GM06990 (cell line): ENCODE measurements around the gene OR10J1.

Experiments used
- DNase-seq: peaks from one replicate; pipeline ENCODE4 v3.0.0-alpha.2; 2011; ENCODE audit not compliant: insufficient read length; ENCODE audit errors: extremely low read depth
- H3K27me3 ChIP-seq: replicated peaks from 2 replicates; pipeline ENCODE4 v1.6.0; 2011; ENCODE audit warnings: low read length; ENCODE audit not compliant: control insufficient read depth, insufficient read depth
- H3K36me3 ChIP-seq: 2 replicates; pipeline ENCODE4 v1.5.1; 2011; ENCODE audit warnings: low read length; ENCODE audit not compliant: control insufficient read depth, insufficient read depth
- H3K4me3 ChIP-seq: replicated peaks from 2 replicates; pipeline ENCODE4 v1.5.1; 2011; ENCODE audit warnings: low read depth, mild to moderate bottlenecking, control low read depth, low read length
- TF ChIP-seq, protein P1 (sequence below): IDR thresholded peaks from 2 replicates; pipeline ENCODE4 v1.5.1; 2011; ENCODE audit warnings: low read length, control low read depth, mild to moderate bottlenecking, inconsistent platforms; ENCODE audit not compliant: insufficient read depth, poor library complexity, severe bottlenecking

The OR10J1 gene, protein sequence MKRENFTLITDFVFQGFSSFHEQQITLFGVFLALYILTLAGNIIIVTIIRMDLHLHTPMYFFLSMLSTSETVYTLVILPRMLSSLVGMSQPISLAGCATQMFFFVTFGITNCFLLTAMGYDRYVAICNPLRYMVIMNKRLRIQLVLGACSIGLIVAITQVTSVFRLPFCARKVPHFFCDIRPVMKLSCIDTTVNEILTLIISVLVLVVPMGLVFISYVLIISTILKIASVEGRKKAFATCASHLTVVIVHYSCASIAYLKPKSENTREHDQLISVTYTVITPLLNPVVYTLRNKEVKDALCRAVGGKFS

DNA sequence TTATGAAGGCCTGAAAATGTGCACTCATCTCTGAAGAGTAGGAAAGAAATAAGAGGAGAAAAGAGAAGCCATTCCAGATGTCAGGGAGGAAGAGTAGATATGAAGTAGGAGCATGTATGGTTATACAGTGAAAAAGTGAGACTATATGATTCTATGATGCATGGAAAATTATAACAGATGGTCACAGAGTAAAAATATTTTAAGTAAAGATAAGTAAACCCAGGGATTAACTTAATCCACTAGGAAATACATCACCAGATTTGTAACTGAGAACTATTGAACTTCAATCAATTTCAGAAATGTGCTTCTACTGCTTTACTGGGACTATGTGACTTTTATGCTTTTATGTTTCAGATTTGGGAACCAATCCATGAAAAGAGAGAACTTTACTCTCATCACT lies at the start of gene OR10J1:
Gene OR10J1, plus strand, starts transcription at position 301 of the 400 bp plus-strand sequence. Its CDS starts 70 bp downstream, at position 371.
- TF ChIP-seq, protein P1, sequence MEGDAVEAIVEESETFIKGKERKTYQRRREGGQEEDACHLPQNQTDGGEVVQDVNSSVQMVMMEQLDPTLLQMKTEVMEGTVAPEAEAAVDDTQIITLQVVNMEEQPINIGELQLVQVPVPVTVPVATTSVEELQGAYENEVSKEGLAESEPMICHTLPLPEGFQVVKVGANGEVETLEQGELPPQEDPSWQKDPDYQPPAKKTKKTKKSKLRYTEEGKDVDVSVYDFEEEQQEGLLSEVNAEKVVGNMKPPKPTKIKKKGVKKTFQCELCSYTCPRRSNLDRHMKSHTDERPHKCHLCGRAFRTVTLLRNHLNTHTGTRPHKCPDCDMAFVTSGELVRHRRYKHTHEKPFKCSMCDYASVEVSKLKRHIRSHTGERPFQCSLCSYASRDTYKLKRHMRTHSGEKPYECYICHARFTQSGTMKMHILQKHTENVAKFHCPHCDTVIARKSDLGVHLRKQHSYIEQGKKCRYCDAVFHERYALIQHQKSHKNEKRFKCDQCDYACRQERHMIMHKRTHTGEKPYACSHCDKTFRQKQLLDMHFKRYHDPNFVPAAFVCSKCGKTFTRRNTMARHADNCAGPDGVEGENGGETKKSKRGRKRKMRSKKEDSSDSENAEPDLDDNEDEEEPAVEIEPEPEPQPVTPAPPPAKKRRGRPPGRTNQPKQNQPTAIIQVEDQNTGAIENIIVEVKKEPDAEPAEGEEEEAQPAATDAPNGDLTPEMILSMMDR, result no peak
- H3K36me3 ChIP-seq, result no peaks in the 10 kb centered on the region
- no peak for DNase-seq
- H3K27me3 ChIP-seq, result no peaks in the 10 kb centered on the region; the same call in 1 of the 2 replicates
- no peak within 1 kb of the TSS for H3K4me3 ChIP-seq

DNA sequence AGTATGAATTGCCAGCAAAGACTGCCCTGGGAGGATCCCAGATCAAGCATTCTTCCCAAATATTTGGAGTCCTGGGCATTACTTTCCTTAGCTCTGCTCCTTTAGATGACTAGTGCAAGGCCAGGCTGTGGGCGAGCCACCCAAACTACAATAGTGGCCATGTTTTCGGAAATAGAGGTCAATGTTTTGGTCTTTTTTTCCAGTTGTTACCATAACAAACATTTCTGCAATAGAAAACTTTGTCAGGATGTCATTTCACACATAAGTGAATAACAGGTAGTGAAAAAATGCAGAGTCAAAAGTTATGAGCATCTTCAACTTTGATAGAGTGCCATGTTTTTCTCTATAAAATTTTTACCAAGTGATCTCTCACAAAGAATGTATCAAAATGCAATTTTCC lies 32.7 kb upstream of the OR10J1 start:
- H3K4me3 ChIP-seq, result no peak overlapping the region
- TF ChIP-seq, protein P1, result no peak
- DNase-seq, result no peak
- H3K36me3 ChIP-seq, result no peaks in the 10 kb centered on the region
- H3K27me3 ChIP-seq, result no peaks in the 10 kb centered on the region

DNA sequence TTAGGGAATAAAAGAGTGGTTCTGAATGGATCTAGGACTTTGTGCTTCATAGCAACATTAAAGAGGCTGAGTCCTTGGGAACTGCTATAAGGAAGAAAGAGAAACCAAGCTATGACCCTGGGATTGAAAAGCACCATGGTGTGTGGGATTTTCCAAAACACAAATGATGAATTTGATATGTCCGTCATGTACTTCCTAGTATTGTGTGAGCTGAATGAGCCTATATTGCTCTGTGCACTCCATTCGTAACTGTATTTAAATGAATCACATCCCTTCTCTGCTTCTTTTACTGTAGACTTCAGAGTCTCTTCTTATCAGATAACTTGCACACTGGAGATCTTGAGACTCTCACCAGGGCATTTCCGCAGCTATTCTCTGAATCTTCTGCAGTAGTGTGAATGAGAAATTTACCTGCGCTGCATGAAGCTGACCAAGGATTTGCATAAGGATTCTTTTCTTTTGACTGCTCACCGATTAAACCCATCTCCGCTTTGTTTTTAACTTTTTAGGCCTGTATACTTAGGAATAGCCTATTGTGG lies 30.6 kb upstream of the OR10J1 start:
- no peaks in the 10 kb centered on the region for H3K36me3 ChIP-seq
- DNase-seq, result no peak
- H3K4me3 ChIP-seq, result no peak overlapping the region
- TF ChIP-seq, protein P1, result no peak
- H3K27me3 ChIP-seq, result no peaks in the 10 kb centered on the region

DNA sequence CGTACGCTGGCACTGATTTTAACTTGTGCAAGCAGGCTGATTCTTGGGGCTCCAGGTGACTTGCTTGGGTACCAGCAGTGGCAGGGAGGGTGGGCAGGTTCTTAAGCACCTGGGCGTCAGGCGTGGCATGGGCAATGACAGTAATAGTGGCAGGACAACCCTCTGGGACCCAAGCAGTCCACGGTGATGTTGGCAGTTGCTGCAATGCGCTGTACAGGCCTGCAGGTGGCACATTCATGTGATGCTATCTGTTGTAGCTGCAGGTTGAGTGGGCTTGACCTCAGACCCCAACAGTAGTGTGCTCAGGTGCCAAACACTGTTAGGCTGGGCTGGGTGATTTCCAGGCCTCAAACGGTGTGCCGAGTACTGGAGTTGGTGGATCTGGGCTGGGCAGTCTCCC lies 17.7 kb upstream of the OR10J1 start:
- Histone ChIP-seq H3K36me3 (no peaks in the 10 kb centered on the region), H3K27me3 (no peaks in the 10 kb centered on the region), H3K4me3 (no peak overlapping the region)
- TF ChIP-seq, protein P1, result peak; percentile 39
- DNase-seq, result no peak

DNA sequence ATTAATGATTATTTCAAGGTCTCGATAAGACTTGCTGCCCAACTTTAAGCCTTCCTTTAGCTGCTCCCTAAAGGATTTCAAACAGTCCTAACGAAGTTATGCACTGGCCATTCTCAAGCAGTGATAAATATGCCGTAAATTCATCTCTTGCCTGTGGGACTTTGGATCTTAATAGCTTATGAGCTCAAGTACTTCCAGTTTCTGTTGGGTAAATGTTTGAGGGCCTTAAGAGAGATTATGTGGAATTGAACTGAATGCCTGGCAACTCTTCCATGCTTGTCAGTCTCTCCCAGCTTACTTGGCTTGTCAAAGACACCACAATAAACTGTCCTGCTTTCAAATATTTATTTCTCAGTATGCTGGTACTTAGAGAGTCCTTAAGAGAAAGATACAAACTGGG lies 11.0 kb upstream of the OR10J1 start:
- no peaks in the 10 kb centered on the region for H3K27me3 ChIP-seq
- H3K4me3 ChIP-seq, result no peak overlapping the region
- no peak for DNase-seq
- no peaks in the 10 kb centered on the region for H3K36me3 ChIP-seq
- TF ChIP-seq, protein P1, result no peak
